DND-41 (cell line): ENCODE data around the gene IL3RA.

ENCODE experiments used
- ATAC-seq: fragments of 200-7000 bp; cut with Tn5 transposase; 3 replicates; pipeline ENCODE4 v1.9.1; 2021; ENCODE audit warnings: low read depth; ENCODE audit not compliant: insufficient read depth
- DNase-seq: peaks from one replicate; pipeline ENCODE4 v3.0.0-alpha.2; 2020
- H2AFZ ChIP-seq: 2 replicates; pipeline ENCODE4 v1.6.0; 2012; ENCODE audit warnings: low read depth, low read length
- H3K27ac ChIP-seq: 2 replicates; pipeline ENCODE4 v1.5.1; 2012; ENCODE audit warnings: low read length, inconsistent platforms
- H3K27me3 ChIP-seq: fragments of 200-600 bp; sonication (generic); 2 replicates; pipeline ENCODE4 v1.6.0; 2012; ENCODE audit warnings: low read length, mild to moderate bottlenecking, inconsistent platforms; ENCODE audit not compliant: insufficient read depth, poor library complexity
- H3K36me3 ChIP-seq: 2 replicates; pipeline ENCODE4 v1.5.1; 2012; ENCODE audit warnings: low read length, inconsistent platforms; ENCODE audit not compliant: insufficient read depth
- H3K4me1 ChIP-seq: 2 replicates; pipeline ENCODE4 v1.5.1; 2012; ENCODE audit warnings: mild to moderate bottlenecking, low read length; ENCODE audit not compliant: insufficient read depth
- H3K4me2 ChIP-seq: 2 replicates; pipeline ENCODE4 v1.6.0; 2012; ENCODE audit warnings: mild to moderate bottlenecking, moderate library complexity, low read length, inconsistent platforms; ENCODE audit not compliant: insufficient read depth
- H3K4me3 ChIP-seq, 2 experiments: fragments of 200-600 bp in 1 of 2; shearing (Covaris generic) in 1 of 2; 2 replicates each; pipeline ENCODE4 v1.5.1; 2012 to 2016; ENCODE audit warnings: inconsistent platforms in 2 of 2, low read length in 2 of 2, mild to moderate bottlenecking in 2 of 2, low read depth in 1 of 2, moderate library complexity in 1 of 2
- H3K79me2 ChIP-seq: 2 replicates; pipeline ENCODE4 v1.6.0; 2012; ENCODE audit warnings: low read length, inconsistent platforms; ENCODE audit not compliant: insufficient read depth
- H3K9ac ChIP-seq: 2 replicates; pipeline ENCODE4 v1.6.0; 2012; ENCODE audit warnings: low read depth, mild to moderate bottlenecking, inconsistent platforms, low read length, moderate library complexity
- H3K9me3 ChIP-seq: 2 replicates; pipeline ENCODE4 v1.5.1; 2012; ENCODE audit warnings: low read length, moderate library complexity, mild to moderate bottlenecking, inconsistent platforms; ENCODE audit not compliant: insufficient read depth, severe bottlenecking
- H4K20me1 ChIP-seq: 2 replicates; pipeline ENCODE4 v1.6.0; 2012; ENCODE audit warnings: low read length; ENCODE audit not compliant: insufficient read depth
- EZH2 ChIP-seq: IDR thresholded peaks from 3 replicates; pipeline ENCODE4 v1.6.1; 2012; ENCODE audit warnings: borderline replicate concordance, low read depth, mild to moderate bottlenecking, moderate library complexity, low read length, inconsistent platforms; ENCODE audit not compliant: severe bottlenecking
- TF ChIP-seq, protein P1 (sequence below): IDR thresholded peaks from 2 replicates; pipeline ENCODE4 v1.5.1; 2012; ENCODE audit warnings: borderline replicate concordance, low read length, moderate library complexity, mild to moderate bottlenecking; ENCODE audit not compliant: poor library complexity, severe bottlenecking; ENCODE audit errors: extremely low read depth

The IL3RA gene

DNA sequence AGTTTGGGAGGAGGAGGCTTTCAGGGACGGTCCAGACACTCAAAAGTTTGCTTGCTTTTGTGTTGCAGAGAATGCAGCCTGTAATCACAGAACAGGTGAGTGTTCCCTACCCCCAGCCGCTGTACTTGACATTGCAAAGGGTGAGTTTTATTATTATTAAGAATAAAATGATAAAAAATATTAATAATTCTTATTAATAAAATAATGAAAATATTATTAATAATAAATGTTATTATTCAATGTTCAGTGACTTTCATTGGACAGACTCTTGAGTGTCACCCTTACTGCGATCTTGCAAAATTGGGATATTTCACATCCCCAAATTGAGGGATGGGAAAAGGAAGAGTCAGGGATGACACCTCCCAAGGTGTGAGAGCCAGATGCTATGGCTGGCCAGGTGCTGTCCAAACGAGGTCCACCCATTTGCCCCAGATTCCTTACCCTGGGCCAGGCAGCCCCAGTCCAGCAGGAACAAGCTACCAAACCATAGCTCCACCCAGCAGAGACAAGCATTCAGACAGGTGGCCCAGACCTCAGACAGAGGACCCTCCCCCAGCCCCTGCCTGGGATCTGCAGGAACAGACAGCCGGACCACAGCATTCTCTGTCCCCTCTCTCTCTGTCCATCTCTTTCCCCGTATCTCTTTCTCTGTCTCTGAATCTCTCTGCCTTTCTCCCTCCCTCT is 22.4 kb downstream of the IL3RA start:
- no peak for DNase-seq
- H3K4me3 ChIP-seq = no peak overlapping the region

DNA sequence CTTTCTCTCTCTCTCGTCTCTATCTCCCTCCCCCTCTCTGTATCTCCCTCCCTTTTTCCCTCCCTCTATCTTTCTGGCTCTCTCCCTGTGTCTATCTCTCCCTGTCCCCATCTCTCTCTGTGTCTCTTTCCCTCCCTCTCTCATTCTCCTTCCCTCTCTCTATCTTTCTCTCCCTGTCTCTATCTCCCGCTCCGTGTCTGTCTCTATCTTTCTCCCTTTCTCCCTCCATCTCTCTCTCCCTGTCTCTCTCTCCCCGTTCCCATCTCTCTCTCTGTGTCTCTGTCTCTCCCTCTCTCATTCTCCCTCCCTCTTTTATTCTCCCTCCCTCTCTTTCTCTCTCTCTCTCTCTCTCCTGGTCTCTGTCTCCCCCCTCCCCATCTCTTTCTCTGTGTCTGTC is 22.9 kb downstream of the IL3RA start:
- no peaks in the 10 kb centered on the region for H4K20me1 ChIP-seq
- no peaks in the 10 kb centered on the region for H3K79me2 ChIP-seq
- H3K36me3 ChIP-seq = no peaks in the 10 kb centered on the region
- no peaks in the 10 kb centered on the region for H3K9me3 ChIP-seq
- TF ChIP-seq, protein P1, sequence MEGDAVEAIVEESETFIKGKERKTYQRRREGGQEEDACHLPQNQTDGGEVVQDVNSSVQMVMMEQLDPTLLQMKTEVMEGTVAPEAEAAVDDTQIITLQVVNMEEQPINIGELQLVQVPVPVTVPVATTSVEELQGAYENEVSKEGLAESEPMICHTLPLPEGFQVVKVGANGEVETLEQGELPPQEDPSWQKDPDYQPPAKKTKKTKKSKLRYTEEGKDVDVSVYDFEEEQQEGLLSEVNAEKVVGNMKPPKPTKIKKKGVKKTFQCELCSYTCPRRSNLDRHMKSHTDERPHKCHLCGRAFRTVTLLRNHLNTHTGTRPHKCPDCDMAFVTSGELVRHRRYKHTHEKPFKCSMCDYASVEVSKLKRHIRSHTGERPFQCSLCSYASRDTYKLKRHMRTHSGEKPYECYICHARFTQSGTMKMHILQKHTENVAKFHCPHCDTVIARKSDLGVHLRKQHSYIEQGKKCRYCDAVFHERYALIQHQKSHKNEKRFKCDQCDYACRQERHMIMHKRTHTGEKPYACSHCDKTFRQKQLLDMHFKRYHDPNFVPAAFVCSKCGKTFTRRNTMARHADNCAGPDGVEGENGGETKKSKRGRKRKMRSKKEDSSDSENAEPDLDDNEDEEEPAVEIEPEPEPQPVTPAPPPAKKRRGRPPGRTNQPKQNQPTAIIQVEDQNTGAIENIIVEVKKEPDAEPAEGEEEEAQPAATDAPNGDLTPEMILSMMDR = no peak
- TF ChIP-seq EZH2 = no peak
- no peak overlapping the region for H3K4me3 ChIP-seq
- H2AFZ ChIP-seq = no peak overlapping the region
- no peak overlapping the region for H3K9ac ChIP-seq
- H3K27ac ChIP-seq = no peak overlapping the region
- H3K4me1 ChIP-seq = no peaks in the 10 kb centered on the region
- ATAC-seq (0 out of 3 replicates have a peak, but pooled peaks have one; percentile 22), DNase-seq (no peak)
- no peaks in the 10 kb centered on the region for H3K27me3 ChIP-seq
- no peak overlapping the region for H3K4me2 ChIP-seq

More for the DNA sequence above, 22.4 kb downstream of the IL3RA start:
- Histone ChIP-seq H3K9me3 (no peaks in the 10 kb centered on the region), H3K36me3 (no peaks in the 10 kb centered on the region), H3K9ac (no peak overlapping the region), H3K27ac (no peak overlapping the region), H3K4me2 (no peak overlapping the region), H3K4me1 (no peaks in the 10 kb centered on the region), H3K27me3 (no peaks in the 10 kb centered on the region), H3K79me2 (no peaks in the 10 kb centered on the region), H4K20me1 (no peaks in the 10 kb centered on the region), H2AFZ (no peak overlapping the region)
- no peak for TF ChIP-seq EZH2
- TF ChIP-seq, protein P1 = no peak
- 0 out of 3 replicates have a peak, but pooled peaks have one; percentile 15 for ATAC-seq

DNA sequence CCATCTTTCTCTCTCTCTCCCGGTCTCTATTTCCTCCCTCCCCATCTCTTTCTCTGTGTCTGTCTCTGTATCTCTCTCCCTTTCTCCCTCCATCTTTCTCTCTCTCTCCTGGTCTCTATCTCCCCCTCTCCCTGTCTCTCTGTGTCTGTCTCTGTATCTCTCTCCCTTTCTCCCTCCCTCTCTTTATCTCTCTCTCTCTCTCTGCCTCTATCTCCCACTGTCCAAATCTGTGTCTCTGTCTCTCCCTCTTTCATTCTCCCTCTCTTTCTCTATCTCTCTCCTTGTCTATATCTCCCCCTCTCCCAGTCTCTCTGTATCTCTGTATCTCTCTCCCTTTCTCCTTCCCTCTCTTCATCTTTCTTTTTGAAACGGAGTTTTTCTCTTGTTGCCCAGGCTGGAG is 23.6 kb downstream of the IL3RA start:
- Histone ChIP-seq H3K79me2 (no peaks in the 10 kb centered on the region), H4K20me1 (no peaks in the 10 kb centered on the region), H3K36me3 (no peaks in the 10 kb centered on the region), H3K4me1 (no peaks in the 10 kb centered on the region), H3K4me2 (no peak overlapping the region), H2AFZ (no peak overlapping the region), H3K9me3 (no peaks in the 10 kb centered on the region), H3K27me3 (no peaks in the 10 kb centered on the region), H3K9ac (no peak overlapping the region), H3K4me3 (no peak overlapping the region), H3K27ac (no peak overlapping the region)
- TF ChIP-seq, protein P1 = no peak
- TF ChIP-seq EZH2 = no peak
- DNase-seq (no peak), ATAC-seq (no peak)
